Measurements from ENCODE around the gene LZTFL1. TPM values are rescaled to one million over a fixed set of nuclear protein-coding genes. Genes with fewer than 3 reads are reported as not detected.

LZTFL1 gene
- total RNA-seq, 2 experiments from 2014 or later = 4.7 TPM

GRCh38 chr3:45830121-45830520 lies 11.8 kb downstream of the LZTFL1 start:
- Mint-ChIP-seq H3K9me3 (no peaks in the 10 kb centered on the region), H3K4me1 (ENCODE audit: low read depth) (peaks cover 12% of the 10 kb centered on the region), H3K27ac (no peak overlapping the region), H3K36me3 (ENCODE audit: low read depth) (peaks cover 10% of the 10 kb centered on the region), H3K27me3 (no peaks in the 10 kb centered on the region), H3K4me3 (no peak overlapping the region)
- POLR2A ChIA-PET = no interaction called here
- TF ChIP-seq, protein P1, sequence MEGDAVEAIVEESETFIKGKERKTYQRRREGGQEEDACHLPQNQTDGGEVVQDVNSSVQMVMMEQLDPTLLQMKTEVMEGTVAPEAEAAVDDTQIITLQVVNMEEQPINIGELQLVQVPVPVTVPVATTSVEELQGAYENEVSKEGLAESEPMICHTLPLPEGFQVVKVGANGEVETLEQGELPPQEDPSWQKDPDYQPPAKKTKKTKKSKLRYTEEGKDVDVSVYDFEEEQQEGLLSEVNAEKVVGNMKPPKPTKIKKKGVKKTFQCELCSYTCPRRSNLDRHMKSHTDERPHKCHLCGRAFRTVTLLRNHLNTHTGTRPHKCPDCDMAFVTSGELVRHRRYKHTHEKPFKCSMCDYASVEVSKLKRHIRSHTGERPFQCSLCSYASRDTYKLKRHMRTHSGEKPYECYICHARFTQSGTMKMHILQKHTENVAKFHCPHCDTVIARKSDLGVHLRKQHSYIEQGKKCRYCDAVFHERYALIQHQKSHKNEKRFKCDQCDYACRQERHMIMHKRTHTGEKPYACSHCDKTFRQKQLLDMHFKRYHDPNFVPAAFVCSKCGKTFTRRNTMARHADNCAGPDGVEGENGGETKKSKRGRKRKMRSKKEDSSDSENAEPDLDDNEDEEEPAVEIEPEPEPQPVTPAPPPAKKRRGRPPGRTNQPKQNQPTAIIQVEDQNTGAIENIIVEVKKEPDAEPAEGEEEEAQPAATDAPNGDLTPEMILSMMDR (IDR thresholded peaks at IDR 0.05) = no peak
- ATAC-seq (no peak), DNase-seq (no peak)
- CTCF ChIA-PET = no interaction called here
- intact Hi-C loops (cut with micrococcal nuclease) = no loop called here

DNA sequence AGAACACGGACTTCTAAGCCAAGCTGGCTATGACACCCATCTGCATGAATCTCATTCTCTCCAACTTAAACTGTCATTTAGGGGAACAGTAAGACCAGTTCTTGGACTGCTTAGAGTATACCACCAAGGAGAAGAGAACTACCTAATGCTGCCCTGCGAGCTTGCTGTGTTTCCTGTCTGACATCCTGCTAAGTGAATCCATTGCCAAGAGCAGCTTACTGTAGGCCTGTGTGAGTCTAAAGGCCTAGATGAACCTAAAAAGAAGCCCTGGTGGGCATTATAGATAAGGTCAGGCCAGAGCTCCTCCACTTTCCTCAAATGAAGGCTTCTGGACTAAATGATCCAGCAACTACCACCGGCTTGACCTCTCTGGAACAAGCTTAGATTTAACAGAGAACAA lies 15.0 kb downstream of the LZTFL1 start:
- CTCF ChIA-PET = interaction anchor here (1.2 to 2.3 kb wide), 4 partner anchors 10 to 20 kb away, joined by 4 to 7 read pairs (median 6); partner anchors contain the start of gene LZTFL1
- intact Hi-C loops (cut with micrococcal nuclease) = no loop called here
- POLR2A ChIA-PET = interaction anchor here (1.1 kb wide), 1 partner anchor 264 kb away, joined by 3 read pairs; no protein-coding TSS in a partner anchor

GRCh38 chr3:45826321-45826720 lies 15.6 kb downstream of the LZTFL1 start:
- ATAC-seq (peak; percentile 83), DNase-seq (no peak)
- H3K27me3 Mint-ChIP-seq = no peaks in the 10 kb centered on the region
- H3K36me3 Mint-ChIP-seq (ENCODE audit: low read depth) = peaks cover 9% of the 10 kb centered on the region
- intact Hi-C loops (cut with micrococcal nuclease) = no loop called here
- TF ChIP-seq, protein P1 (IDR thresholded peaks at IDR 0.05) = no peak
- H3K4me1 Mint-ChIP-seq (ENCODE audit: low read depth) = peaks cover 12% of the 10 kb centered on the region
- no peaks in the 10 kb centered on the region for H3K9me3 Mint-ChIP-seq
- H3K27ac Mint-ChIP-seq = peak overlapping the region; percentile 28
- no peak overlapping the region for H3K4me3 Mint-ChIP-seq
- CTCF ChIA-PET = interaction anchor here (1.2 to 2.3 kb wide), 4 partner anchors 10 to 19 kb away, joined by 4 to 7 read pairs (median 6); partner anchors contain the start of gene LZTFL1
- POLR2A ChIA-PET = interaction anchor here (0.7 to 1.1 kb wide), 2 partner anchors 11 to 265 kb away, joined by 3 read pairs; no protein-coding TSS in a partner anchor

More for the DNA sequence above, 15.0 kb downstream of the LZTFL1 start:
- no peak overlapping the region for H3K27ac Mint-ChIP-seq
- H3K4me3 Mint-ChIP-seq = no peak overlapping the region
- peaks cover 9% of the 10 kb centered on the region for H3K36me3 Mint-ChIP-seq (ENCODE audit: low read depth)
- no peak for DNase-seq
- no peak for ATAC-seq
- H3K27me3 Mint-ChIP-seq = no peaks in the 10 kb centered on the region
- H3K4me1 Mint-ChIP-seq (ENCODE audit: low read depth) = peaks cover 12% of the 10 kb centered on the region
- no peaks in the 10 kb centered on the region for H3K9me3 Mint-ChIP-seq
- TF ChIP-seq, protein P1 (IDR thresholded peaks at IDR 0.05) = no peak

GRCh38 chr3:45821127-45821526 lies 20.8 kb downstream of the LZTFL1 start:
- ATAC-seq = no peak
- TF ChIP-seq, protein P1 (IDR thresholded peaks at IDR 0.05) = no peak
- H3K27me3 Mint-ChIP-seq = no peaks in the 10 kb centered on the region
- H3K27ac Mint-ChIP-seq = no peak overlapping the region
- peaks cover 2% of the 10 kb centered on the region for H3K9me3 Mint-ChIP-seq
- CTCF ChIA-PET = no interaction called here
- peaks cover 8% of the 10 kb centered on the region for H3K4me1 Mint-ChIP-seq (ENCODE audit: low read depth)
- DNase-seq = no peak
- POLR2A ChIA-PET = no interaction called here
- intact Hi-C loops (cut with micrococcal nuclease) = no loop called here
- H3K4me3 Mint-ChIP-seq = no peak overlapping the region
- H3K36me3 Mint-ChIP-seq (ENCODE audit: low read depth) = peaks cover 2% of the 10 kb centered on the region

DNA sequence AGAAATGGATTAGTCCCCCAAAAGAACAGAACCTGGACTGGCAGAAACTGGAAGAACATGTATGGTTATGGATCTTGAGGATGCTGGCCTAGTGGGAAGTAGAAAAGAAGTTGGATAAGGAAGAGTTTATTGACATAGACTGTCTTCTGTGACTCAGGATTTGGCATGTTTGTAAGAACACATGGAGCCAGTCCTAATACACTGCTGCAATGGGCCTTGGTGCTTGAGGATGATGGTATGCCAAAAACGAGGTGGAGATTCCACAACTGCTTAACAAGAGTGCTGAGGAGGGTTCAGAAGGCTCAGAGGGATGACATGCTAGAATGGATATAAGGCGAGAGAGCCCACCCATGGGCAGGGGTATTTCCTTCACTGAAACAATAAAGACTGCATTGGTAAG lies 22.4 kb downstream of the LZTFL1 start:
- no peak for DNase-seq
- TF ChIP-seq, protein P1 (IDR thresholded peaks at IDR 0.05) = no peak
- peaks cover 6% of the 10 kb centered on the region for H3K4me1 Mint-ChIP-seq (ENCODE audit: low read depth)
- H3K27ac Mint-ChIP-seq = no peak overlapping the region
- peaks cover 2% of the 10 kb centered on the region for H3K27me3 Mint-ChIP-seq
- H3K36me3 Mint-ChIP-seq (ENCODE audit: low read depth) = peaks cover 2% of the 10 kb centered on the region
- CTCF ChIA-PET = no interaction called here
- no peak for ATAC-seq
- H3K4me3 Mint-ChIP-seq = no peak overlapping the region
- peaks cover 2% of the 10 kb centered on the region for H3K9me3 Mint-ChIP-seq
- intact Hi-C loops (cut with micrococcal nuclease) = no loop called here
- POLR2A ChIA-PET = no interaction called here

Data from activated CD8-positive, alpha-beta T cell treated with anti-CD3 and anti-CD28 coated beads for 36 hours (primary cell).